Erythroblast (primary cell): ENCODE measurements around the gene RHBDD3.

Experiments
- GATA1 ChIP-seq: IDR thresholded peaks from 2 replicates; pipeline ENCODE4 v1.6.1; 2011; ENCODE audit warnings: low read depth, mild to moderate bottlenecking, control low read depth, low read length, moderate library complexity
- POLR2A ChIP-seq: IDR thresholded peaks from 2 replicates; pipeline ENCODE4 v1.6.1; 2011; ENCODE audit warnings: mild to moderate bottlenecking, low read length

DNA sequence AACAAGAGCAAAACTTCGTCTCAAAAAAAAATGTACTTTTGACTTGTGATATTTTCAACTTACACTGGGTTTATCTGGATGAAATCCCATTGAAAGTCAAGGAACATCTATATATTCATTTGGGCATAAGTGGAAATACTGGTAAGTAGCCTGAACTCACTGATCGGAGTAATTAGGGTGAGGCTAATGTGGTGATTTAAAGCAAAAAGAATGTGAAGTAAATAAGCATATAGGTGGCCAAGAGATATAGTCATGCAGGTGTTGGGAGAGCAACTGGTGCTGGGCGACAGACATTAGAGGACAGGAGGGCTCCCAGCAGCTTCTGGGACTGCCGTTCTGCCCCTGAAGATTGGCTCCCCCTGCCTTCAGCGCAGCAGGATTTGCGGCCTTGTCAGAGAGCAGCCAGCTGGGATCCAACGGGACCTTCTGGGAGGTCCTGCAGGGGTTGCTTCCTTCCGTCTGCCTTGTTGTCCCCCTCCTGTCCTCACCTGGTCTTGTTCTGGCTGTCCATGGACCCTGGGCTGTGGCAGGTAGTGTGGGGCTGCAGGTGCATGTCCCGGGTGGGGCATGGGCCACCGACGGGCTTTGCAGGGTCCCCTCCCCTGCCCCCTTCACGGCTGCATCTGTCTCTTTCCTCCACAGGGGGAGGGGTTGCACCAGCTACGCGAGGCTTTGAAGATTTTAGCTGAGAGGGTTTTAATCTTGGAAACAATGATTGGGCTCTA is 14.1 kb downstream of the RHBDD3 start:
- TF ChIP-seq POLR2A (no peak), GATA1 (no peak)
